ENCODE measurements around the gene BRD4.

The BRD4 gene

DNA sequence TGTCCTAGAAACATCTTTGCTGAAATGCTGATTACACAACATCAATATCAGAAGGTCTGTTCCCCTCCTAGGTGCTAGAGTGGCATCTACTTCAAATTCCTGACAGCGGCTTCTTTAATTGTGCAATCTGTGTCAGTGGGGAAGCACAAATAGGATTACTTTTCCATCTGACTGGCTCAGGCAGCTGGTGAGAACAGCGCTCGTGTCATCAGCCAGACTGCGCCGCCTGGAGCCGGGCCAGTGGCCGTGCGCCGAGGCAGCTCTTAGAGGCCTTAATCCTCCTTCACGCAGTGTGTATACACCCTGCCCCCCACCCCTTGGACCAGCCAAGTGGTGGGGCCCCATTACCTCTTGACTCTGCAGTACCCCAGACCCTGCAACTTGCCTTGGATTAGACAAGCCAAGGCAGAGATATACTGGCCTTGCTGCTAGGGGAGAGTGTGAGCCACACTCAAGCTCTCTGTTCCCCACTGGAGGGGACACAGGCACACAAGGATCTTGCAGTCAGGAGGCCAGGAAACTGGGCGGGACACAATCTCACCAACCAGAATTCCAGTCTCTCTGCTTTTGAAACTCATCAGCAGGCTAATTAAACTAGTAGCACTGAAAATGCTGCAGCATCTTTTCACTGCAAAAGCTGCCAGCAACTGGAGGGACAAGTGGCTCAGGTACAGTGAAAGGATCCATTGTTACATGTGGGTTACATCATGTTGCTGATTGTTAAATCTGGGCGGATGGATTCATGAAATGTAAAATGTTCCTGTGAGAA, 51.2 kb downstream of the BRD4 start:
- TF ChIP-seq FOXP2 (optimal IDR thresholded peaks at IDR 0.05; ENCODE audit: borderline replicate concordance, extremely low read depth, extremely low read length, insufficient read depth) (peak; percentile 78), TAF1 (IDR thresholded peaks at IDR 0.05; ENCODE audit: borderline replicate concordance, insufficient read depth, low read length) (no peak), SIN3A (IDR thresholded peaks at IDR 0.05; ENCODE audit: borderline replicate concordance, insufficient read depth, low read length) (no peak), POLR2AphosphoS5 (IDR thresholded peaks at IDR 0.05; ENCODE audit: low read depth, low read length) (no peak)
- TF ChIP-seq, protein P1, sequence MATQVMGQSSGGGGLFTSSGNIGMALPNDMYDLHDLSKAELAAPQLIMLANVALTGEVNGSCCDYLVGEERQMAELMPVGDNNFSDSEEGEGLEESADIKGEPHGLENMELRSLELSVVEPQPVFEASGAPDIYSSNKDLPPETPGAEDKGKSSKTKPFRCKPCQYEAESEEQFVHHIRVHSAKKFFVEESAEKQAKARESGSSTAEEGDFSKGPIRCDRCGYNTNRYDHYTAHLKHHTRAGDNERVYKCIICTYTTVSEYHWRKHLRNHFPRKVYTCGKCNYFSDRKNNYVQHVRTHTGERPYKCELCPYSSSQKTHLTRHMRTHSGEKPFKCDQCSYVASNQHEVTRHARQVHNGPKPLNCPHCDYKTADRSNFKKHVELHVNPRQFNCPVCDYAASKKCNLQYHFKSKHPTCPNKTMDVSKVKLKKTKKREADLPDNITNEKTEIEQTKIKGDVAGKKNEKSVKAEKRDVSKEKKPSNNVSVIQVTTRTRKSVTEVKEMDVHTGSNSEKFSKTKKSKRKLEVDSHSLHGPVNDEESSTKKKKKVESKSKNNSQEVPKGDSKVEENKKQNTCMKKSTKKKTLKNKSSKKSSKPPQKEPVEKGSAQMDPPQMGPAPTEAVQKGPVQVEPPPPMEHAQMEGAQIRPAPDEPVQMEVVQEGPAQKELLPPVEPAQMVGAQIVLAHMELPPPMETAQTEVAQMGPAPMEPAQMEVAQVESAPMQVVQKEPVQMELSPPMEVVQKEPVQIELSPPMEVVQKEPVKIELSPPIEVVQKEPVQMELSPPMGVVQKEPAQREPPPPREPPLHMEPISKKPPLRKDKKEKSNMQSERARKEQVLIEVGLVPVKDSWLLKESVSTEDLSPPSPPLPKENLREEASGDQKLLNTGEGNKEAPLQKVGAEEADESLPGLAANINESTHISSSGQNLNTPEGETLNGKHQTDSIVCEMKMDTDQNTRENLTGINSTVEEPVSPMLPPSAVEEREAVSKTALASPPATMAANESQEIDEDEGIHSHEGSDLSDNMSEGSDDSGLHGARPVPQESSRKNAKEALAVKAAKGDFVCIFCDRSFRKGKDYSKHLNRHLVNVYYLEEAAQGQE (IDR thresholded peaks at IDR 0.05; ENCODE audit: insufficient read depth in 1 of 2, low read depth in 2 of 2, low read length in 2 of 2), result no peak

DNA sequence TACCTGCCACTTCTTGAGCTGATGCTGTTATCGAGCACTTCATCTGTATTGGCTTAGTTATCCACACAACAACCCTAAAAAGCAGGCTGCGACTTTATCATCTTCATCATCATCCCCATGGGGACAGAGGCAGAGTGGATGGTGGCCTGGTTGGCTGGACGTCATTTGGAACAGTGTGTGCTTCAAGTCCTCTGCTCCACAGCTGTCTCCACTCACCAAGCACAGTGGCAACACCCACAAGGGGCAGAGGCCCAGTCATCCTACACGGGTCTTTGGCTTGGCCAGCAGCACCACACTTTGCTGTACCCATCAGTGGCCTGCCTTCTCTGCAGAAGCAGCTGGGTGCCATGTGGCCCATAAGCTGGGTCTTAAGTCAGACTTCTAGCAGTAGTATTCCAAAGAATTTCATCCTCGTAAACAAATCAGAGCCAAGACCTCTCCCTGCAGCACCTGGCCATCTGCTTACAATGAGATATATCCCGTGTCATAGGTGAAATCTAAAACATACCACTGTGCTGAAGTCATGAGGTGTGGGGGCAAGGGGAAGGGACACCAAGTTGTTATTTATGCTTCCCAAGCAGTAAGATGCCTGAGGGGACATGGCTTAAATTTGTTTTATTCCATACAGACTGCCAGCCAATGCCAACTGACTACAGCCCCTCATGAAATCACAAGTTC, 52.2 kb downstream of the BRD4 start:
- TF ChIP-seq SIN3A (IDR thresholded peaks at IDR 0.05; ENCODE audit: borderline replicate concordance, insufficient read depth, low read length) (no peak), POLR2AphosphoS5 (IDR thresholded peaks at IDR 0.05; ENCODE audit: low read depth, low read length) (no peak), FOXP2 (optimal IDR thresholded peaks at IDR 0.05; ENCODE audit: borderline replicate concordance, extremely low read depth, extremely low read length, insufficient read depth) (no peak), TAF1 (IDR thresholded peaks at IDR 0.05; ENCODE audit: borderline replicate concordance, insufficient read depth, low read length) (no peak)
- TF ChIP-seq, protein P1 (IDR thresholded peaks at IDR 0.05; ENCODE audit: insufficient read depth in 1 of 2, low read depth in 2 of 2, low read length in 2 of 2), result no peak

DNA sequence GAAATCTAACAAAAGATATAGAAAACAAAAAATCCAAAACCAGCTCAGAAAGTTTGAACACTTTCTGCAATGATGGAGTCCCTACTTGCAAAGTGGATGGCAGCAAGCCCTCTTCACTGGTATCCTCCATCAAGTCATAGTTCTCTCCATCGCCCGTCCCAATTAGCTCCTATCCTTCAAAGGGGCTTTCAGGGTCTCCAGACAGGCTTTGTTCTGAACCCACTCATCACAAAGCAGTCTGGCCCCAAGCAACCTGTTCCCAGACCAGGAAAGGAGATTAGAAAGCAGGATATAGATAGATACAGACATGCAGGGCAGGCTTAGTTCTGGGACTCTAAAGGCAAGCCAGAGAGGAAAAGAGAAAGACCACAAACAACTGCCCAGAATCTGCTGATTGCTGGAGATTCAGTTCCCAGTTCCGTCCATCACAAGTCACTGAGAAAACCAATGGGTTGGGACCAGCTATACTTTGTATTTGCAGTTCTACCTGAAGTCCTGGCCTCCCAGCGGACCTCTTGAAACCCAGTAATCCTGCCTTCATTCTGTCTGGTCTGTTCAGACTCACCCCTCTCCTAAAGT, 52.9 kb downstream of the BRD4 start:
- no peak for TF ChIP-seq FOXP2 (optimal IDR thresholded peaks at IDR 0.05; ENCODE audit: borderline replicate concordance, extremely low read depth, extremely low read length, insufficient read depth)
- TF ChIP-seq, protein P1 (IDR thresholded peaks at IDR 0.05; ENCODE audit: insufficient read depth in 1 of 2, low read depth in 2 of 2, low read length in 2 of 2), result no peak
- no peak for TF ChIP-seq POLR2AphosphoS5 (IDR thresholded peaks at IDR 0.05; ENCODE audit: low read depth, low read length)
- no peak for TF ChIP-seq SIN3A (IDR thresholded peaks at IDR 0.05; ENCODE audit: borderline replicate concordance, insufficient read depth, low read length)
- no peak for TF ChIP-seq TAF1 (IDR thresholded peaks at IDR 0.05; ENCODE audit: borderline replicate concordance, insufficient read depth, low read length)

DNA sequence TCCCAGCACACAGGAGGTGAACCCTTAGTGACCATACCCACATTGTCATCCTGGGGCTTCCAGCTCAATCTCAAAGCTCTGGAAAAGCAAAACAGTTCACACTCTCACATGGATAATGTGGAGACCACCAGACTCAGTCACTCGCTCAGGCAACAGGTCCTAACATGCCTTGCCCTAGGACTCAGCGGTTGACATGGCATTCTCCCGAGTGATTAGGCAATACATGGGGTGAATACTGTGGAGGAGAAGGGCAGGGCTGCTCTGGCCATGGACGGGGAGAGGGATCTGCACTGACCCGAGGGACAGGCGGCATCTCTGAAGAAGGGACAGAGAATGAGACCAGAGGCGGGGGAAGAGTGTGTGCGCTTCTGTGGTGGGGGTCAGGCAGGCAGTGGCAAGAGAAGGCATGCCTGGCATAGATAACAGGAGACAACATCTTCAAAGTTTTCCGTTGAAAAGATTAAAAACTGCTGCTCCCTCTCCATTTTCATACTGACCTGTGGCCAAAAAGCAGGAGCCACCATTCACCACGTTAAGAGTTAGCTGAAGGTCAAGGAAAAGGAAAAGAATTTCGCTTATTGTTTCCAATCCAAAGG, 55.6 kb downstream of the BRD4 start:
- no peak for TF ChIP-seq FOXP2 (optimal IDR thresholded peaks at IDR 0.05; ENCODE audit: borderline replicate concordance, extremely low read depth, extremely low read length, insufficient read depth)
- TF ChIP-seq POLR2AphosphoS5 (IDR thresholded peaks at IDR 0.05; ENCODE audit: low read depth, low read length), result no peak
- no peak for TF ChIP-seq SIN3A (IDR thresholded peaks at IDR 0.05; ENCODE audit: borderline replicate concordance, insufficient read depth, low read length)
- TF ChIP-seq, protein P1 (IDR thresholded peaks at IDR 0.05; ENCODE audit: insufficient read depth in 1 of 2, low read depth in 2 of 2, low read length in 2 of 2), result no peak
- TF ChIP-seq TAF1 (IDR thresholded peaks at IDR 0.05; ENCODE audit: borderline replicate concordance, insufficient read depth, low read length), result no peak
